DOHH2 (cell line): Measurements from ENCODE around the gene PRDM16.

Experiments used
- EZH2phosphoT487 ChIP-seq: fragments of 200-600 bp; sonication (generic); IDR thresholded peaks from 2 replicates; pipeline ENCODE4 v1.6.1; 2017; ENCODE audit warnings: borderline replicate concordance, mild to moderate bottlenecking, antibody characterized with exemption, low read length, moderate library complexity, mixed read lengths
- TF ChIP-seq, protein P1 (sequence below): fragments of 200-600 bp; sonication (generic); IDR thresholded peaks from one replicate; pipeline ENCODE4 v1.5.1; 2014; ENCODE audit warnings: antibody characterized with exemption, mild to moderate bottlenecking, low read depth, low read length; ENCODE audit not compliant: poor library complexity, severe bottlenecking

DNA sequence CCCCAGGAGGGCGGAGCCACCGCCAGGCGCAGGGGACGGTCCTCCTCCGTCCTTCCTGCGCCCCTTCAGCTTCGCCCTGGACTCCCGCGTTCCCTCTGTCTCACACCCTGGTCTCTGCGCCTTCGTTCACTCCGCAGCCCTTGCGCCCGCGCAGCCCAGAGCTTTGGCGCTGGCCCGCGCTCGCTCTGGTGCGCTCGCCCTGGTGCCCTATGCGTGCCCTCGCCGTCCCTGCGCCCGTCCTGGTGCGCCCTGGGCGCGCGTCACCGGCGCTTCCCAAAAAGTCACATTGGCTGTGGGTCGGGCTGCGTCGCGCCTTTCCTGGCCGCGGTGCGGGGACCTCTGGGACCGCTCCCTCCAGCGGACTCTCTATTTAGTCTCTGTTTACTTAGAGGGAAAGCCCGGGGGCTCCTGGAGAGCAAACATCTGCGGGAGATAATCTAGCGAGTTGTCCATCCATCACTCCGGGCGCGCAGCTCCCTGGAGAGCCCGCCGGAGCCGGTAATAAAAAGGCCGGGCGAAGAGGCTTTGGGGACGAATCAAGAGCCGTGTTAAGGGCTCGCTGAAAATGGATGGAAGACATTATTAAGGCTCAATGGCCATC lies 178.6 kb downstream of the PRDM16 start:
- TF ChIP-seq, protein P1, sequence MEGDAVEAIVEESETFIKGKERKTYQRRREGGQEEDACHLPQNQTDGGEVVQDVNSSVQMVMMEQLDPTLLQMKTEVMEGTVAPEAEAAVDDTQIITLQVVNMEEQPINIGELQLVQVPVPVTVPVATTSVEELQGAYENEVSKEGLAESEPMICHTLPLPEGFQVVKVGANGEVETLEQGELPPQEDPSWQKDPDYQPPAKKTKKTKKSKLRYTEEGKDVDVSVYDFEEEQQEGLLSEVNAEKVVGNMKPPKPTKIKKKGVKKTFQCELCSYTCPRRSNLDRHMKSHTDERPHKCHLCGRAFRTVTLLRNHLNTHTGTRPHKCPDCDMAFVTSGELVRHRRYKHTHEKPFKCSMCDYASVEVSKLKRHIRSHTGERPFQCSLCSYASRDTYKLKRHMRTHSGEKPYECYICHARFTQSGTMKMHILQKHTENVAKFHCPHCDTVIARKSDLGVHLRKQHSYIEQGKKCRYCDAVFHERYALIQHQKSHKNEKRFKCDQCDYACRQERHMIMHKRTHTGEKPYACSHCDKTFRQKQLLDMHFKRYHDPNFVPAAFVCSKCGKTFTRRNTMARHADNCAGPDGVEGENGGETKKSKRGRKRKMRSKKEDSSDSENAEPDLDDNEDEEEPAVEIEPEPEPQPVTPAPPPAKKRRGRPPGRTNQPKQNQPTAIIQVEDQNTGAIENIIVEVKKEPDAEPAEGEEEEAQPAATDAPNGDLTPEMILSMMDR: no peak
- no peak for TF ChIP-seq EZH2phosphoT487
